WERI-Rb-1 (cell line): ENCODE data around the gene CAGE1.

ENCODE experiments used
- DNase-seq: peaks from one replicate; pipeline ENCODE4 v3.0.0-alpha.2; 2020
- H3K27ac ChIP-seq: fragments of 250-450 bp; sonication (Bioruptor Pico); 2 replicates; pipeline ENCODE4 v1.5.1; 2020; ENCODE audit warnings: mild to moderate bottlenecking, moderate library complexity
- H3K27me3 ChIP-seq: fragments of 250-450 bp; sonication (Bioruptor Pico); 2 replicates; pipeline ENCODE4 v1.5.1; 2021; ENCODE audit warnings: mild to moderate bottlenecking, low read depth, moderate library complexity; ENCODE audit not compliant: insufficient read depth, severe bottlenecking
- H3K36me3 ChIP-seq: fragments of 250-450 bp; sonication (Bioruptor Pico); 2 replicates; pipeline ENCODE4 v1.5.1; 2020; ENCODE audit warnings: mild to moderate bottlenecking, moderate library complexity
- H3K4me3 ChIP-seq: 2 replicates; pipeline ENCODE4 v1.5.1; 2011; ENCODE audit warnings: low read depth, mild to moderate bottlenecking, control low read depth, low read length
- H3K9me3 ChIP-seq: fragments of 250-450 bp; sonication (Bioruptor Pico); 2 replicates; pipeline ENCODE4 v1.5.1; 2021; ENCODE audit warnings: mild to moderate bottlenecking, moderate library complexity; ENCODE audit not compliant: severe bottlenecking
- CTCF ChIP-seq: IDR thresholded peaks from 2 replicates; pipeline ENCODE4 v1.5.1; 2011; ENCODE audit warnings: low read depth, mild to moderate bottlenecking, control low read depth, inconsistent platforms, low read length

CAGE1 gene

GRCh38 chr6:7282097-7282906, 107.2 kb downstream of the CAGE1 start:
- Histone ChIP-seq H3K9me3 (no peaks in the 10 kb centered on the region), H3K4me3 (no peak overlapping the region), H3K27ac (no peak overlapping the region), H3K36me3 (peaks cover 24% of the 10 kb centered on the region), H3K27me3 (no peaks in the 10 kb centered on the region)
- no peak for TF ChIP-seq CTCF
- no peak for DNase-seq
